Osteocyte (in vitro differentiated cells): Measurements from ENCODE around the gene BCL2L14. TPM values are rescaled to one million over a fixed set of nuclear protein-coding genes. Genes with fewer than 3 reads are reported as not detected.

Source experiments
- DNase-seq: peaks from one replicate; pipeline ENCODE4 v3.0.0; 2021; ENCODE audit warnings: mixed read lengths; ENCODE audit not compliant: unreplicated experiment; ENCODE audit errors: extremely low spot score
- H3K27ac Mint-ChIP-seq: one replicate; pipeline ENCODE4 v1.8.0; 2021; ENCODE audit warnings: mild to moderate bottlenecking, mixed read lengths; ENCODE audit not compliant: unreplicated experiment
- H3K27me3 Mint-ChIP-seq: one replicate; pipeline ENCODE4 v1.8.0; 2021; ENCODE audit warnings: mixed read lengths; ENCODE audit not compliant: unreplicated experiment
- H3K36me3 Mint-ChIP-seq: one replicate; pipeline ENCODE4 v1.8.0; 2021; ENCODE audit warnings: mixed read lengths; ENCODE audit not compliant: unreplicated experiment
- H3K4me1 Mint-ChIP-seq: one replicate; pipeline ENCODE4 v1.8.0; 2021; ENCODE audit warnings: mixed read lengths; ENCODE audit not compliant: unreplicated experiment
- H3K4me3 Mint-ChIP-seq: one replicate; pipeline ENCODE4 v1.8.0; 2021; ENCODE audit warnings: mild to moderate bottlenecking, moderate library complexity, mixed read lengths; ENCODE audit not compliant: unreplicated experiment
- H3K9me3 Mint-ChIP-seq: one replicate; pipeline ENCODE4 v1.8.0; 2021; ENCODE audit warnings: mixed read lengths; ENCODE audit not compliant: unreplicated experiment
- total RNA-seq: library from RNA; stranded (reverse); gene quantifications from 2 replicates; pipeline ENCODE4 v1.2.1, GENCODE V29; 2021
- TF ChIP-seq, protein P1 (sequence below): fragments of 200-600 bp; sonication (generic); IDR thresholded peaks from 2 replicates; pipeline ENCODE4 v1.5.0; 2021; ENCODE audit warnings: antibody characterized with exemption, mild to moderate bottlenecking, moderate library complexity

The BCL2L14 gene
- total RNA-seq, 1 donor from 2014 or later, result not detected

DNA sequence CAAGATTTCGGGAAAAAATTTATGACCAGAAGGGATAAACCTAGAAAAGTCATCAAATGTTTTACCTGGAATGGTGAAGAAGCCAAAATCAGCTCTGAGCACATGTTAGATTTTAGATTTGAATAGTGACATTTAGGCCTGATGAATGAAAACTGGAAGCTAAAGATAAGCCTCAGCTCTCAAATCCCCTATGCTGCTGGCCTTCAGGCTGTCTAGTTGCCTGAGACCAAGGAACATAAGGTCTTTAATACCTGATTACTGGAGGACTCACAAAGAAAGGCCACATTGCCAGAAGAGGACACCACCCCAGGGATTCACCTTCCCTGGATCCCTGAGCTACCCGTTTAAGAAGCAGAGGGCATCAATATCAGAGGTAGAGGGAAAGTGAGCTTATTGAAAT lies 56.6 kb downstream of the BCL2L14 start:
- TF ChIP-seq, protein P1, sequence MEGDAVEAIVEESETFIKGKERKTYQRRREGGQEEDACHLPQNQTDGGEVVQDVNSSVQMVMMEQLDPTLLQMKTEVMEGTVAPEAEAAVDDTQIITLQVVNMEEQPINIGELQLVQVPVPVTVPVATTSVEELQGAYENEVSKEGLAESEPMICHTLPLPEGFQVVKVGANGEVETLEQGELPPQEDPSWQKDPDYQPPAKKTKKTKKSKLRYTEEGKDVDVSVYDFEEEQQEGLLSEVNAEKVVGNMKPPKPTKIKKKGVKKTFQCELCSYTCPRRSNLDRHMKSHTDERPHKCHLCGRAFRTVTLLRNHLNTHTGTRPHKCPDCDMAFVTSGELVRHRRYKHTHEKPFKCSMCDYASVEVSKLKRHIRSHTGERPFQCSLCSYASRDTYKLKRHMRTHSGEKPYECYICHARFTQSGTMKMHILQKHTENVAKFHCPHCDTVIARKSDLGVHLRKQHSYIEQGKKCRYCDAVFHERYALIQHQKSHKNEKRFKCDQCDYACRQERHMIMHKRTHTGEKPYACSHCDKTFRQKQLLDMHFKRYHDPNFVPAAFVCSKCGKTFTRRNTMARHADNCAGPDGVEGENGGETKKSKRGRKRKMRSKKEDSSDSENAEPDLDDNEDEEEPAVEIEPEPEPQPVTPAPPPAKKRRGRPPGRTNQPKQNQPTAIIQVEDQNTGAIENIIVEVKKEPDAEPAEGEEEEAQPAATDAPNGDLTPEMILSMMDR, result no peak
- Mint-ChIP-seq H3K36me3 (peaks cover 44% of the 10 kb centered on the region), H3K9me3 (no peaks in the 10 kb centered on the region), H3K27me3 (no peaks in the 10 kb centered on the region), H3K27ac (no peak overlapping the region), H3K4me3 (no peak overlapping the region), H3K4me1 (no peaks in the 10 kb centered on the region)
- DNase-seq, result no peak

DNA sequence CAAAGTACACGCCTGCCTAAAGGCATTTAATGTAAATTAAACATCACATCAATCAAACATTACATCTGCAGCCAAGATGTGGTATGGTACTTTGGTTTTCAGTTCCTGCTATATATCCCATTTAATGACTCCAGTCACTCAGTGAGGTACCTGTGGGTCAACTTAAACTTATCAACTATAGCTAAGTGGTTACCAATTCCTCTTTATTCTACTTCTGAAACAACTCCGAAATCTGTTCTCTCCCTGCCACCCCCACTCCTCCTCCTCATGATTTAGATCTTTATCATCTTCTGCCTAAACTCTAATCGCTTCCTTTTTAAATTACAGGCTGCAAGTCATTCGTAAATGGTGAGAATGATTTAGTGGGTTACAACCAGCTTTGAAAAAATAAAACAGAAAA lies 57.9 kb downstream of the BCL2L14 start:
- Mint-ChIP-seq H3K27me3 (no peaks in the 10 kb centered on the region), H3K36me3 (peaks cover 41% of the 10 kb centered on the region), H3K4me3 (no peak overlapping the region), H3K9me3 (no peaks in the 10 kb centered on the region), H3K4me1 (no peaks in the 10 kb centered on the region), H3K27ac (no peak overlapping the region)
- no peak for DNase-seq
- TF ChIP-seq, protein P1, result no peak

DNA sequence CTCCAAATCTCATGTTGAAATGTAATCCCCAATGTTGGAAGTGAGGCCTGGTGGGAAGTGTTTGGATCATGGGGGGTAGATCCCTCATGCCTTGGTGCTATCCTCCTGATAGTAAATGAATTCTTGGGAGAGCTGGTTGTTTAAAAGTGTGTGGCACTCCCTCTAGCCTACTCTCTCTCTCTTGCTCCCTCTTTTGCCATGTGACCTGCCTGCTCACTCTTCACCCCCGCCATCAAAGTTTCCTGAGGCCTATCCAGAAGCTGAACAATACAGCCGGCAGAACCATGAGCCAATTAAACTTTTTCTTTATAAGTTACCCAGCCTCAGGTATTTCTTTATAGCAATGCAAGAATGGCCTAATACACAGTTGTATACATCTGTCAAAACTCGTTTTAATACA lies 62.5 kb downstream of the BCL2L14 start:
- H3K9me3 Mint-ChIP-seq, result no peaks in the 10 kb centered on the region
- H3K27ac Mint-ChIP-seq, result no peak overlapping the region
- no peaks in the 10 kb centered on the region for H3K4me1 Mint-ChIP-seq
- no peaks in the 10 kb centered on the region for H3K27me3 Mint-ChIP-seq
- no peak for DNase-seq
- no peak overlapping the region for H3K4me3 Mint-ChIP-seq
- peaks cover 42% of the 10 kb centered on the region for H3K36me3 Mint-ChIP-seq
- TF ChIP-seq, protein P1, result no peak

DNA sequence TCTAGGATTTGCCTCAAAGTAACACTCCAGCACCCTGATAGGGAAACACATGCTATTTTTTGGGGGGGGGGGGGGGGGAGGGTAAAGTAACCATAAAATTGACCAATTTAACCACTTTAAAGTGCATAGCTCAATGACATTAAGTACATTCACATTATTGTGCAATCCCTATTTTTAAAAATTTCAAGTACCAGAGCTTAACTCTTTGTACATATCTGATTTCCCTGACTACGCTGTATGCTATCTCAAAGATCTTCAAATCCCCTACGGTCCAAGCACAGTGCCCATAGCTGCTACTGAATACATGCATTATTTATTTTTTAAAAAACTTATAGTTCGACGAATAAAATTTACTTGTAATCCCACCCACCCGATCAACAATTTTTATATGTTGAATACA lies 63.0 kb downstream of the BCL2L14 start:
- no peaks in the 10 kb centered on the region for H3K9me3 Mint-ChIP-seq
- DNase-seq, result no peak
- no peaks in the 10 kb centered on the region for H3K27me3 Mint-ChIP-seq
- H3K4me3 Mint-ChIP-seq, result no peak overlapping the region
- H3K27ac Mint-ChIP-seq, result no peak overlapping the region
- peaks cover 43% of the 10 kb centered on the region for H3K36me3 Mint-ChIP-seq
- no peaks in the 10 kb centered on the region for H3K4me1 Mint-ChIP-seq
- TF ChIP-seq, protein P1, result no peak

DNA sequence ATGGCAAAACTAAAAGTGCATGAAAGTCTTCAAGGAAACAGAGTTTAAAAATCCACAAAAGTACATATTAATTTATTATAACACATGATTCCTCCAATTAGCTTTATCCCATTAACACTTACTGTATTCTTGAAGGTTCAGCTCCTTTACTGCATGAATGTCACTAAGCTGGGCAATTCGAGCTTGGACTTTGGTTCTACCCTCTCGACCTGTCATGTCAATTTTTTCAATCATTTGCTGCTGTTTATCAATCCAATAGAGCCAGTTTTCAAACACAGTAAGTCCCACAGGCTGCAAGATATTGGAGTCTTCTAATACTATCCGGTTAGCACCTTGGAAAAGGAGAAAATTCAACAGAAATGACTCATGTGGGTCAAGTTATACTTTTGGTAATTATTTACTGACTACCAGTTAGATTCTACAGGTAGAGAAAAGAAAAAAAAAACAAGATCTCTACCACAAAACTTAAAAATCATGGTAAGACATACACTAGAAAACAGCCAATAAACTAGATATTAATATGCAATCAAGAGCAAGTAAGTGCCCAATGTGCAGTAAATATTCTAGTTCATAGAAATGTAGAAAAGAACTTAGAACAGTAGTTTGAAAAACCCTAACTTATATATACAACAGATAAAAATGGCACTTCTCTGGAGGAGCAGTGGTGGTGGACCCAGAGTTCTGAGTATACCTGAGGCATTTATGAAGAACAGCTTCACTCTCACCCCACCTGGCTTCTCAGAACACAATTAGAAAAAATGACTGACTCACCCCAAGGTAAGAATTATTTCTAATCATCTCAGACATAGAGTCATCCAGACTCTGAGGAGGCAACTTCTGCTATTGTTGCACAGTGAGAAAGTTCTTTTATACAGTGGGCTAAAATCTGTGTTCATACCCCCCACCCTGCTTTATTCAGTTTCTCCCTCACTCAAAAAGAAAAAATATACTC lies 67.7 kb downstream of the BCL2L14 start:
- Mint-ChIP-seq H3K4me1 (peaks cover 1% of the 10 kb centered on the region), H3K9me3 (no peaks in the 10 kb centered on the region), H3K27me3 (no peaks in the 10 kb centered on the region), H3K27ac (no peak overlapping the region), H3K36me3 (peaks cover 41% of the 10 kb centered on the region), H3K4me3 (no peak overlapping the region)
- DNase-seq, result no peak
- TF ChIP-seq, protein P1, result no peak
